GM19239 (cell line): Measurements from ENCODE around the gene ITGB6.

Experiments
- DNase-seq: peaks from one replicate; pipeline ENCODE4 v3.0.0; 2011; ENCODE audit warnings: low spot score; ENCODE audit not compliant: insufficient read length
- FAIRE-seq: peaks from 2 replicates; lab custom pipeline; 2011; peaks lifted over from hg19 to GRCh38; lab: Jason Lieb, UNC

ITGB6 gene

GRCh38 chr2:160222546-160223283, 22.6 kb upstream of the ITGB6 start:
- DNase-seq (no peak), FAIRE-seq (no peak)

- no peak for DNase-seq
- FAIRE-seq = no peak
Observed at GRCh38 chr2:160221391-160222276, 21.6 kb upstream of the ITGB6 start.

- DNase-seq = no peak
- FAIRE-seq = no peak
Observed at GRCh38 chr2:160220545-160221009, 20.5 kb upstream of the ITGB6 start.

GRCh38 chr2:160220026-160220425, 20.0 kb upstream of the ITGB6 start:
- DNase-seq = no peak

GRCh38 chr2:160214461-160215445, 14.7 kb upstream of the ITGB6 start:
- no peak for DNase-seq
- no peak for FAIRE-seq

More at GRCh38 chr2:160220026-160220425, 20.0 kb upstream of the ITGB6 start:
- no peak for FAIRE-seq

- DNase-seq (no peak), FAIRE-seq (no peak)
Observed at GRCh38 chr2:160213511-160213910, 13.4 kb upstream of the ITGB6 start.

GRCh38 chr2:160210599-160211138, 10.6 kb upstream of the ITGB6 start:
- FAIRE-seq (peak; percentile 88), DNase-seq (peak; percentile 64)

GRCh38 chr2:160209516-160209856, 9.4 kb upstream of the ITGB6 start:
- FAIRE-seq = no peak
- DNase-seq = no peak

- no peak for FAIRE-seq
- no peak for DNase-seq
Observed at GRCh38 chr2:160208655-160209515, 8.8 kb upstream of the ITGB6 start.

GRCh38 chr2:160207804-160208654, 8.0 kb upstream of the ITGB6 start:
- no peak for FAIRE-seq
- no peak for DNase-seq

- DNase-seq = no peak
- no peak for FAIRE-seq
Observed at GRCh38 chr2:160207271-160207670, 7.2 kb upstream of the ITGB6 start.

- no peak for DNase-seq
- no peak for FAIRE-seq
Observed at GRCh38 chr2:160206436-160206835, 6.4 kb upstream of the ITGB6 start.

- DNase-seq (no peak), FAIRE-seq (no peak)
Observed at GRCh38 chr2:160205505-160205904, 5.4 kb upstream of the ITGB6 start.

GRCh38 chr2:160203422-160203821, 3.4 kb upstream of the ITGB6 start:
- no peak for DNase-seq
- FAIRE-seq = no peak

- DNase-seq = no peak
- FAIRE-seq = no peak
Observed at GRCh38 chr2:160203007-160203406, 2.9 kb upstream of the ITGB6 start.

GRCh38 chr2:160201849-160202539, 1.9 kb upstream of the ITGB6 start:
- DNase-seq (no peak), FAIRE-seq (no peak)

- DNase-seq (no peak), FAIRE-seq (no peak)
Observed at GRCh38 chr2:160200921-160201320, 849 bp upstream of the ITGB6 start.

GRCh38 chr2:160199053-160199452, 1.0 kb downstream of the ITGB6 start:
- DNase-seq (no peak), FAIRE-seq (no peak)
